ENCODE data around the gene MAVS.

DNA sequence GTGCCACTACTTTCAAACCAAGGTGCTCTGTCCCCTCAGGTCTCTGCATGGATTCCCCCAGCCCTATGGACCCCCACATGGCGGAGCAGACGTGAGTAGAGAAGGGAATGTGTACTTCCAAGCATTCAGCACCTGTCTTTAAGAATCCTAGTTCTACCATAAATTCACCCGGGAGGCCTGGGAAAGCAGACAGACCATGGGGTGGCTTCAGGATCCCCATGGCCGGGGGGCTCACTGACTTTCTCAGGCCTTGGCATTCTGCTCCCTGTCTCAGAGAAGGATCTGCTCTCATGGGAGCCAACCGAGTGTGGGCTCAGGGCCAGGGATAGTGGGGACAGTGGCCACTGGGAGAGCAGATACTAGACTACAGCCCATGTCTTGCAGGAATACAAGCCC is 48.3 kb upstream of the MAVS start:
- TF ChIP-seq, protein P1, sequence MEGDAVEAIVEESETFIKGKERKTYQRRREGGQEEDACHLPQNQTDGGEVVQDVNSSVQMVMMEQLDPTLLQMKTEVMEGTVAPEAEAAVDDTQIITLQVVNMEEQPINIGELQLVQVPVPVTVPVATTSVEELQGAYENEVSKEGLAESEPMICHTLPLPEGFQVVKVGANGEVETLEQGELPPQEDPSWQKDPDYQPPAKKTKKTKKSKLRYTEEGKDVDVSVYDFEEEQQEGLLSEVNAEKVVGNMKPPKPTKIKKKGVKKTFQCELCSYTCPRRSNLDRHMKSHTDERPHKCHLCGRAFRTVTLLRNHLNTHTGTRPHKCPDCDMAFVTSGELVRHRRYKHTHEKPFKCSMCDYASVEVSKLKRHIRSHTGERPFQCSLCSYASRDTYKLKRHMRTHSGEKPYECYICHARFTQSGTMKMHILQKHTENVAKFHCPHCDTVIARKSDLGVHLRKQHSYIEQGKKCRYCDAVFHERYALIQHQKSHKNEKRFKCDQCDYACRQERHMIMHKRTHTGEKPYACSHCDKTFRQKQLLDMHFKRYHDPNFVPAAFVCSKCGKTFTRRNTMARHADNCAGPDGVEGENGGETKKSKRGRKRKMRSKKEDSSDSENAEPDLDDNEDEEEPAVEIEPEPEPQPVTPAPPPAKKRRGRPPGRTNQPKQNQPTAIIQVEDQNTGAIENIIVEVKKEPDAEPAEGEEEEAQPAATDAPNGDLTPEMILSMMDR (IDR thresholded peaks at IDR 0.05; ENCODE audit: low read depth, low read length): no peak
- TF ChIP-seq MAX (IDR thresholded peaks at IDR 0.05; ENCODE audit: low read depth, low read length): no peak
